Measurements from ENCODE around the gene ACTR2. TPM values are rescaled to one million over a fixed set of nuclear protein-coding genes. Genes with fewer than 3 reads are reported as not detected.

The ACTR2 gene
- total RNA-seq, 1 experiment from 2014 or later, result 246 TPM

- Histone ChIP-seq H3K4me2 (no peak overlapping the region), H3F3A (ENCODE audit: insufficient read depth, low read depth) (0 out of 2 replicates have a peak, but pooled peaks cover 9% of the 10 kb centered on the region), H3K79me2 (ENCODE audit: low read depth) (no peaks in the 10 kb centered on the region), H3K27me3 (ENCODE audit: insufficient read depth, low read depth) (no peaks in the 10 kb centered on the region), H3K4me1 (replicated peaks; ENCODE audit: insufficient read depth) (peaks cover under 1% of the 10 kb centered on the region; the same call in 1 of the 2 replicates), H3K4me3 (no peak overlapping the region), H3K36me3 (ENCODE audit: low read depth) (no peaks in the 10 kb centered on the region), H4K20me1 (ENCODE audit: insufficient read depth) (no peaks in the 10 kb centered on the region), H2AFZ (no peak overlapping the region), H3K9me3 (ENCODE audit: insufficient read depth, low read depth) (no peaks in the 10 kb centered on the region), H3K27ac (no peak overlapping the region), H3K9me2 (ENCODE audit: insufficient read depth) (no peaks in the 10 kb centered on the region)
- POLR2A ChIA-PET (ENCODE audit: unreplicated experiment), result no interaction called here
- intact Hi-C loops (cut with micrococcal nuclease; ENCODE audit: unreplicated experiment), result no loop called here
- TF ChIP-seq CTCF (conservative IDR thresholded peaks at IDR 0.05) (no peak), EZH2 (IDR thresholded peaks at IDR 0.05; ENCODE audit: low read depth) (no peak)
- no TSS peak for BruUV-seq (replicated peaks)
- CTCF ChIA-PET, result interaction anchor here (0.6 kb wide), 1 partner anchor 1135 kb away, joined by 4 read pairs; no protein-coding TSS in a partner anchor
- no peak for DNase-seq
Measured at GRCh38 chr2:65294136-65294535, 66.5 kb downstream of the ACTR2 start.

GRCh38 chr2:65294701-65295100 is 67.1 kb downstream of the ACTR2 start:
- Histone ChIP-seq H3K4me1 (replicated peaks; ENCODE audit: insufficient read depth) (peaks cover 5% of the 10 kb centered on the region; the same call in 1 of the 2 replicates), H4K20me1 (ENCODE audit: insufficient read depth) (no peaks in the 10 kb centered on the region), H3K79me2 (ENCODE audit: low read depth) (no peaks in the 10 kb centered on the region), H3K4me3 (no peak overlapping the region), H3K27me3 (ENCODE audit: insufficient read depth, low read depth) (no peaks in the 10 kb centered on the region), H3K9me2 (ENCODE audit: insufficient read depth) (no peaks in the 10 kb centered on the region), H2AFZ (no peak overlapping the region), H3K9me3 (ENCODE audit: insufficient read depth, low read depth) (no peaks in the 10 kb centered on the region), H3K27ac (no peak overlapping the region), H3K4me2 (no peak overlapping the region), H3K36me3 (ENCODE audit: low read depth) (no peaks in the 10 kb centered on the region), H3F3A (ENCODE audit: insufficient read depth, low read depth) (0 out of 2 replicates have a peak, but pooled peaks cover 9% of the 10 kb centered on the region)
- DNase-seq, result no peak
- ChIA-PET POLR2A (ENCODE audit: unreplicated experiment) (no interaction called here), CTCF (no interaction called here)
- BruUV-seq (replicated peaks), result no TSS peak
- intact Hi-C loops (cut with micrococcal nuclease; ENCODE audit: unreplicated experiment), result no loop called here
- TF ChIP-seq EZH2 (IDR thresholded peaks at IDR 0.05; ENCODE audit: low read depth), result no peak
- TF ChIP-seq CTCF (conservative IDR thresholded peaks at IDR 0.05), result no peak

- Histone ChIP-seq H3K4me3 (no peak overlapping the region), H3K4me2 (no peak overlapping the region), H3K9me2 (ENCODE audit: insufficient read depth) (no peaks in the 10 kb centered on the region), H3K27me3 (ENCODE audit: insufficient read depth, low read depth) (no peaks in the 10 kb centered on the region), H4K20me1 (ENCODE audit: insufficient read depth) (no peaks in the 10 kb centered on the region), H3K36me3 (ENCODE audit: low read depth) (no peaks in the 10 kb centered on the region), H3K79me2 (ENCODE audit: low read depth) (no peaks in the 10 kb centered on the region), H2AFZ (no peak overlapping the region), H3F3A (ENCODE audit: insufficient read depth, low read depth) (0 out of 2 replicates have a peak, but pooled peaks cover 9% of the 10 kb centered on the region), H3K9me3 (ENCODE audit: insufficient read depth, low read depth) (no peaks in the 10 kb centered on the region), H3K4me1 (replicated peaks; ENCODE audit: insufficient read depth) (peaks cover 5% of the 10 kb centered on the region; the same call in 1 of the 2 replicates), H3K27ac (no peak overlapping the region)
- DNase-seq, result no peak
- no peak for TF ChIP-seq CTCF (conservative IDR thresholded peaks at IDR 0.05)
- TF ChIP-seq EZH2 (IDR thresholded peaks at IDR 0.05; ENCODE audit: low read depth), result no peak
- BruUV-seq (replicated peaks), result no TSS peak
- intact Hi-C loops (cut with micrococcal nuclease; ENCODE audit: unreplicated experiment), result no loop called here
- POLR2A ChIA-PET (ENCODE audit: unreplicated experiment), result no interaction called here
- CTCF ChIA-PET, result no interaction called here
Measured at GRCh38 chr2:65296971-65297370, 69.3 kb downstream of the ACTR2 start.
